Activated CD8-positive, alpha-beta memory T cell treated with anti-CD3 and anti-CD28 coated beads, Interleukin-2, amount 50 U/mL, for 4 hours (primary cell): ENCODE results near the gene SPPL3.
"Not testable (repeated sequence)": the region's sequence is repeated elsewhere in the genome, so short reads cannot be mapped to it uniquely, and the experiment has no call there.

Experiments used
- DNase-seq: peaks from one replicate; pipeline ENCODE4 v3.0.0-alpha.2; 2020

Gene SPPL3

DNA sequence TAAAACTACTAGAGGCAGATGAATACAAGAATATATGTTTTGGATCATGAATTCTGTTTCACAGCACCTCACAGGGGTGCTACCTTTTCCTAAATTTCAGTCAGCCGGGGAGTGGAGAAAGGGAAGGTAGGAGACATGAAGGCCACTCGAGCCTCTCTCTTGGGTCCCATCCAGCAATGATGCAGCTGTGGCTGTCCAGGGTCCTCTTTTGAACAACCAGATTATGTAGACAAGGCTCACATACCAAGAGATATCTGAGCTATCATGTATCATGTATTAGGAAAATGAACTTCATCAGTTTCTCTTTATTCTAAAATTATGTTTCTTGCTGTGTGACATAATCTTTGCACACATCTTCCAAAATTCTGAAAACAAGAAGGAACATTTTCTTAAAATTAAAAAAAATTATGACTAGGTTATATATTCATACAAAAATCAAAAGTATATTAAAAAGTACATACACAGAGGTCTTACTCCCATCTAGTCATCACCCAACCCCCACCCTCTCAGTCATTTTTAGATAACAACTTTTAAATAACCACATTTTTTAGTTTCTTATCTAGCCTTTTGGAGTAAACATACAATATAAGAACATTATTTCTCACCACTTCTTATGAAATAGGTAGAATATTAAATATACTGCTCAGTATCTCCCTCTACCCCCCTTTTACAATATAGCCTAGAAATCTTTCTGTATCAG, 89.8 kb downstream of the SPPL3 start:
- DNase-seq = no peak

DNA sequence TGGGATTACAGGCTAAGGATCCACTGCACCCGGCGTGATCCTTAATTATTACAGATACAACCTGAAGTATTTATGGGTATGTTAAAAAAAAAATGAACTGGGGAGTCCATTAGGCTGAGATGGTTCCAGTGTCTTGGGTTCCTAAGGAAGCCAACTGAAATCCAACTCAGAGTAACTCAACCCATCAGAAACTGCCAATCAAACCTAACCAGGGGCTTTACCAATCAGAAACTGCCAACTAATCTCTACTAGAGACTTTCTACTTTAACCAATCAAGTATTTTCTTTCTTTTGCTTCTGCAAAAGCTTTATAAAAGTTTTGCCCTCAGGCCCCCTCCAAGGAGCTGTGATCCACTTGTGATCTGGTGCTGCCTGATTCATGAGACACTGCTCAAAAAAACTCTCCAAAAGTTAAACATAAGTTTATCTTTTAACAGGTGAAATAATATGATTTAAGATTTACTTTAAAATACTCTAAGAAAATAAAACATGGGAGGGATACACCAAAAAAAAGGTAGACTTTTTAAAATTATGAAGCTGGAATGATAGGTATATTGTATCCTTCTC, 90.5 kb downstream of the SPPL3 start:
- no peak for DNase-seq

DNA sequence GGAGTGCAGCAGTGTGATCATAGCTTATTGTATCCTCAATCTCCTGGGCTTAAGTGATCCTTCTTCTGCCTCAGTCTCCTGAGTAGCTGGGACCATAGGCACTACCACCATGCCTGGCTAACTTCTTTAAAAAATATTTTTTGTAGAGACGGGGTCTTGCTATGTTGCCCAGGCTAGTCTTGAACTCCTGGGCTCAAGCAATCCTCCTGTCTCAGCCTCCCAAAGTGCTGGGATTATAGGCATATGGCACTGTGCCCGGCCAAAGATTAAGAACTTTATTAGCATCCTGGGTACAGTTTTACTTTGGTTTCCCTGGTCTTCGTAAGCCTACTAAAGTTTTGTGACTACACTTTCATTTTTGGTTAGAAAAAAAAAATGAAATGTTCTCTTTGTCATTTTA, 94.1 kb downstream of the SPPL3 start:
- no peak for DNase-seq

GRCh38 chr12:120804428-120804827, 99.7 kb downstream of the SPPL3 start:
- DNase-seq = no peak

- DNase-seq = no peak
Measured at GRCh38 chr12:120801146-120801545, 103.0 kb downstream of the SPPL3 start.

GRCh38 chr12:120800665-120801064, 103.5 kb downstream of the SPPL3 start:
- no peak for DNase-seq

GRCh38 chr12:120799243-120800045, 104.7 kb downstream of the SPPL3 start:
- DNase-seq = no peak

DNA sequence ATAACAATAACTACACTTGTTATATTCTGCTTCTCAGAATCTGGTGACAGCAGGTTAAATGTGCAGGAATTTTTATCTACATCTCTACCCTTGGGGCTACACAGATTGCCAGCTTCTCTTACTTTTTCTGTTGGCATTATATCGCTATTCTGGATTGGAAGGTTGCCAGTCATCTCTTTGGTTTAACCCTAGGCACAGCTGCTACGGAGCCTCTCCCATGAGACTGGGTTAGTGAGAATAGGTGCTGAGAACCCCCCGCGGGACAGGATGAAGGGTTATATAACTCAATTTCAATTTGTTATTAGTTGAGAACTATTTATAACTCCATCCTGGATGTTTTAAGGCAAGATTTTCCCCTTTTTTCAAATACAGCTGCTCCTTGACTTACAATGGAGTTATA, 105.5 kb downstream of the SPPL3 start:
- no peak for DNase-seq

GRCh38 chr12:120797677-120798642, 106.2 kb downstream of the SPPL3 start:
- no peak for DNase-seq

DNA sequence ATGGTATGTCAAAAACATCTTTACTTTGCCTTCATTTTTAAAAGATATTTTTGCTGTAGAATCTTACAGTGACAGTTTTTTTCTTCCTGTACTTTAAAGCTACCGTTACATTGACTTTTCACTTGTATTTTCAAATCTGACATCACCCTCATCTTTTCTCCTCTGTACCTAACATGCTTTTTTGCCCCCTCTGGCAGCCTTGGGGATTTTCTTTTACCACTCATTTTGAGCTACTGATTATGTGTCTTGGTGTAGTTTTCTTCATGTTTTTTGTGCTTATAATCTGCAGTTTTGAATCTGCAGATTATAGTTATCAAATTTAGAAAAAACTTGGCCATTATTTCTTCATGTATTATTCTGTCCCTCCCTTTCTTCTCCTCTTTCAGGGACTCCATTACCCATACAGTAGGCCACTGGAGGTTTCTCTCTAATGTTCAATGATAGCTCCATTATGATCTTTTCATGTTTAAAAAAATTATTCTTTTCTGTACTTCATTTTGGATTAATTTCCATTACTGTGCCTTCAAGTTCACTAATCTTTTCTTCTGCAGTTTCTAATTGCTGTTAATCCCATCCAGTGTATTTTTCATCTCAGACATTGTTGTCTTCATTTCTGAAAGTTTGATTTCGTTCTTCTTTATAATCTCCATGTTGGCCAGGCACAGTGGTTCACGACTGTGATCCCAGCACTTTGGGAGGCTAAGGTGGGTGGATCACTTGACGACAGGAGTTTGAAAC, 108.5 kb downstream of the SPPL3 start:
- DNase-seq = no peak

DNA sequence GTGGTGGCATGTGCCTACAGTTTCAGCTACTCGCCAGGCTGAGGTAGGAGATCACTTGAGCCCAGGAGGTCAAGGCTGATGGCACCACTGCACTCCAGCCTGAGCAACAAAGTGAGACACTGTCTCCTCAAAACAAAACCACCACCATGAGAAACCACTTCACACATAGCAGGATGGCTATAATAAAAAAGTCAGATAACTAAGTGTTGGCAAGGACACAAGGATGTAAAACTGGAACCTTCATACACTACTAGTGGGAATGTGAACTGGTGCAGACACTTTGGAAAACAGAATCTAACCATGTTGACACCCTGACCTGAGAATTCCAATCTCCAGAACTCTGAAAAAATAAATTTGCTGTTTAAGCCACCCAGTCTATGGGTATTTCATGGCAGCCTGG, 110.8 kb downstream of the SPPL3 start:
- DNase-seq = no peak

GRCh38 chr12:120792456-120792855, 111.7 kb downstream of the SPPL3 start:
- not testable (repeated sequence) for DNase-seq

DNA sequence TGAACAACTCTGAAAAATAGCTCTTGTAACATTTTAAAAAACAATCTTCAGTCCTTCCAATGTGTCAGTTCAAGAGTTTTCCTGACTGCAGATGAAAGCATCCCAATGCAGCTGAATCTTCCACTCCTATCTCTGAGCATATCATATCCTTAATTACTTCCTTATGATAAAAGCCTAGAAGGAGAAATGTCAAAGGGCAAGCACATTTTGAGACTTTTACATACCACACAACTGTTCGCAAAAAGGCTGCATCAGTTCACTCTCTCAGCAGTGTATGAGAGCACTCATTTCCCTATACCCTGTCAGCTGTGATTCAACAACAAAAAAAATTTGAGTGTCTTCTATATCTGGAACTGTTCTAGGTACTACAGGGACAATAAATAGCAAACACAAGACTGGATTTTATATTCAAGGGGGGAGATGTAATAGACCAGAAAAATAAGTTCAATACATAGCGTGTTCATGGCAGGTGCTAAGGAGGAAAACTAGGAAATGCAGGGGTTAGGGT, 112.4 kb downstream of the SPPL3 start:
- no peak for DNase-seq

DNA sequence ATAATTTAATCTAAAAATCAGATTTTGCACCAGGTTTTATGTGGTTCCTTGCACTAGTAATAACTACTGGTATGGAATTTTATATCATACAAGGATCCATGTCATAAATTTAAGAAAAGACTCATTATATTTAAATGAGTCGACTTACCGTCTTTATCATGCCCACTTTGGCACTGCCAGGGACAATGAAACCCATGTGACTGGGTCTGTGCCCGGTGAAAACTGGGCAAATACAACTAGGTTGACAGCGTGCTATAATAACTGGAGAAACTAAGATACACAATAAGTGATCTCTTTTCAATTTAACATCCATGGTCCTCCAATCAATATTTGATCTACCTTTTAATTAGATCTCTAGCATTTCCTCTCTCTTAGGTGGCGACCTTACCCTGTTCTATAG, 114.0 kb downstream of the SPPL3 start:
- DNase-seq = no peak

- no peak for DNase-seq
Measured at GRCh38 chr12:120787889-120788288, 116.3 kb downstream of the SPPL3 start.

- DNase-seq = no peak
Measured at GRCh38 chr12:120784804-120785203, 119.4 kb downstream of the SPPL3 start.

DNA sequence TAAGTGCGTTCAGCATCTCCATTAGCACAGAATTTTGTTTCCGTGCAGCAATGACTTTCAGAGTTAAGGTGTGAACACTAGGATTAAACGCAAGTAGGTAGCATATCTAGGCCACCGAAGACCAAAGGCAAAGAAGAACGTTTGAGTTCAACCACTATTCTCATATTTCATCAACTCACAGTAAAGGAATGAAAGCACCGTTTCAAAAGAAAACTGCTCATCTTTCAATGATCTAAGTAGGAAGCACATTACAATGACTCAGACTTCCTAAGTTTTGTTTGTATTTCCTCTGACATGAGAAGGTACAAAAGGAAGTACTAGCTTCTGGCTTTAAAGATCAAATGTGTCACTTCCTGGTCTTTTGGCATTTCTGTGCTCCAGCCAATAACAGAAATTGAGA, 121.0 kb downstream of the SPPL3 start:
- DNase-seq = no peak

DNA sequence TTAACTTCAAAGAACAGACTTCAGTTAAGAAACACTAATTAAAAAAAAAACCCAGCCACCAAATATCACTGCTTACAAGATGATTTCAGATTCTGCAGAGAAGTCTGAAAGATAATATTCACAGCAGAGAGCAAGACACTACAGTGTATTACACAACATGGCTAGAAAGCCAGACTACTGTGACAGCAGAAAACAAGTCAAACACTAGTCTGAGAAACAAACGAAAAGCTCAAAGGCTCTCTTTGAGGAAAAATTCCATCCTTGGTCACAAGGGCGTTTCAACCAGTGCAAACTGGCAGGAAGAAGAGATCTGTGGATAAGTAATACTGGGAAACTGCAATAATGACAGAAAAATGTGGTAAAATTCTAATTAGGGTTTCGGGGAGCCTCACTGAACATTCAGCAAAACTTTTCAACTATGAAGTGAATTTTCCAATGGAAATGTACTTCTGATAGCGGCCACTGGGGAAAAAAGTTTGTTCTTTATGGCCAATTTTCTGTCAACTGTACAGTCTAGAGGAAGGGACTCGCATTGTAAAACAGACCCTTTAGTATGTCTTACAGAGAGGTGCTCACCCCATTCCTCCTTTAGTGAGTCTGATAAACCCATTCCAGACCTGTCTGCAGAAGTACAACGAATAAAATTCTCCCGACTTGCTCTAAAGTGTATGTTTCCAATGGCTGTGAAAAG, 128.2 kb downstream of the SPPL3 start:
- no peak for DNase-seq

DNA sequence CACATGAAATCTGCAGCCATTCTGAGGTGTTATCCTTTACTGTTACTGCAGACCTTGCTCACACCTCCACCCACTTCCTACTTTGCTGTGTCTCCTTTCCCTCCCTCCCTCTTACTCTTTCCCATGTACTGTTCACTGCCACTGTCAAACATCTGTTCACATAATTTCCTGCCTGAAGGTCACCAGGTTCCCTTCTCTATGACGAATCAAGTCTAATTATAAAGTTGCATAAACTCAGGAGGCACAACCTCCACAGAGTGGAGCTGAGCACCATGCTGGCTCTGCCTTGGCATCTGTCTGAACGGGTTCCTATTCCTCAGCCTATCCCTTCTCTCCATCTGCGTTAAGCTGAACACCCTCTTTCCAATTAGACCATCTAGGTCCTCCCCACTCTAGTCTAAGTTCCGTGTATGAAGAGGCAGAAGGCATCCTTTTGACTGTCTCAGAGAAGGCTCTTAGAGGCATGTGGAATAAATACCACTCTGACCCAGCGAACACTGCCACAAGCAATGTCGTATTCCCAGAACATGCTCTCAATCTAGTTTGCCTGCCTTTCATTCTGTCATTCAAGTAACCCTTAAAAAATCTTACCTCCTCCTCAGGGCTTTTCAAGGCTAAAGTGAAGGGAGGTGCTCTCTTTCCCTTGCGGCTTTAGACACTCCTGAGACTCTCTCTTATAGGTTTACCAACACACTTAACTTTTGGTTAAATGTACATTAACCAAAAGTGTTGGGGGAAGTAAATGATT, 129.8 kb downstream of the SPPL3 start:
- DNase-seq = no peak

DNA sequence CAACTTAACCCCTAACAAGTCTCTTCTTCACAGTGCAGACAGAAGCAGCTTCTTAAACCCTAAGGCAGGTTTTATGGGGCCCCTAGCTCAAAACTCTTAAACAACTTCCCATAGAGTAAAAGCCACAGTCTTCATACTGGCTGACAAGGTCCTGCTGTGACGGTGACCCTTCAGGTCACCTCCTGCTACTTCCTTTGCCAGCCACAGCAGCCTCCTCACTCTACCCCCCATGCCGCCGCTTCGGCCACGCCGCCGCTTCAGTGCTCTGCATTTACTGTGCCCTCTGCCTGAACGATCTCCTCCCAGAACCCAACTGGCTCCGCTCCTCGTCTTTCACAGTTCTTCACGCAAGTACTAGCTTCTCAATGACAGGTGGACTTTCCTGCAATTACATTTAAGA, 133.1 kb downstream of the SPPL3 start:
- DNase-seq = no peak
